Astrocyte (in vitro differentiated cells and primary cell): Measurements from ENCODE around the gene RAF1. TPM values are rescaled to one million over a fixed set of nuclear protein-coding genes. Genes with fewer than 3 reads are reported as not detected.

Experiments used
- DNase-seq: peaks from one replicate; pipeline ENCODE4 v3.0.0-alpha.2; 2010; ENCODE audit warnings: low read depth
- FAIRE-seq: peaks from 2 replicates; lab custom pipeline; 2011; peaks lifted over from hg19 to GRCh38; lab: Jason Lieb, UNC
- H2AFZ ChIP-seq: 2 replicates; pipeline ENCODE4 v1.6.0; 2012; ENCODE audit warnings: low read depth, low read length, inconsistent platforms
- H3K27ac ChIP-seq: 2 replicates; pipeline ENCODE4 v1.5.1; 2011; ENCODE audit warnings: low read depth, low read length, inconsistent platforms
- H3K27me3 ChIP-seq: 2 replicates; pipeline ENCODE4 v1.6.0; 2011; ENCODE audit warnings: low read length, inconsistent platforms; ENCODE audit not compliant: insufficient read depth
- H3K36me3 ChIP-seq: 2 replicates; pipeline ENCODE4 v1.5.1; 2011; ENCODE audit warnings: low read length, inconsistent platforms; ENCODE audit not compliant: insufficient read depth
- H3K4me1 ChIP-seq: 2 replicates; pipeline ENCODE4 v1.5.1; 2011; ENCODE audit warnings: low read length, inconsistent platforms; ENCODE audit not compliant: insufficient read depth
- H3K4me2 ChIP-seq: 2 replicates; pipeline ENCODE4 v1.6.0; 2012; ENCODE audit warnings: low read length, inconsistent platforms
- H3K4me3 ChIP-seq: 2 replicates; pipeline ENCODE4 v1.5.1; 2011; ENCODE audit warnings: low read depth, mild to moderate bottlenecking, low read length, inconsistent platforms; ENCODE audit not compliant: insufficient read depth
- H3K79me2 ChIP-seq: 2 replicates; pipeline ENCODE4 v1.6.0; 2012; ENCODE audit warnings: mild to moderate bottlenecking, low read length, inconsistent platforms; ENCODE audit not compliant: insufficient read depth
- H3K9ac ChIP-seq: 2 replicates; pipeline ENCODE4 v1.6.0; 2012; ENCODE audit warnings: mild to moderate bottlenecking, low read length, inconsistent platforms
- H3K9me3 ChIP-seq: 2 replicates; pipeline ENCODE4 v1.5.1; 2012; ENCODE audit warnings: low read depth, mild to moderate bottlenecking, low read length, inconsistent platforms; ENCODE audit not compliant: insufficient read depth
- H4K20me1 ChIP-seq: 2 replicates; pipeline ENCODE4 v1.6.0; 2012; ENCODE audit warnings: low read length, inconsistent platforms; ENCODE audit not compliant: insufficient read depth
- H3K27ac Mint-ChIP-seq: one replicate; pipeline ENCODE4 v1.8.0; 2021; ENCODE audit warnings: mild to moderate bottlenecking, mixed read lengths; ENCODE audit not compliant: unreplicated experiment
- H3K27me3 Mint-ChIP-seq: one replicate; pipeline ENCODE4 v1.8.0; 2021; ENCODE audit warnings: low read depth, mixed read lengths; ENCODE audit not compliant: unreplicated experiment
- H3K36me3 Mint-ChIP-seq: one replicate; pipeline ENCODE4 v1.8.0; 2021; ENCODE audit warnings: low read depth, mixed read lengths; ENCODE audit not compliant: unreplicated experiment
- H3K4me1 Mint-ChIP-seq: one replicate; pipeline ENCODE4 v1.8.0; 2021; ENCODE audit warnings: low read depth, mixed read lengths; ENCODE audit not compliant: unreplicated experiment
- H3K4me3 Mint-ChIP-seq: one replicate; pipeline ENCODE4 v1.8.0; 2021; ENCODE audit warnings: mild to moderate bottlenecking, moderate library complexity, mixed read lengths; ENCODE audit not compliant: unreplicated experiment
- H3K9me3 Mint-ChIP-seq: one replicate; pipeline ENCODE4 v1.8.0; 2021; ENCODE audit warnings: mild to moderate bottlenecking, mixed read lengths; ENCODE audit not compliant: unreplicated experiment
- EZH2 ChIP-seq: IDR thresholded peaks from 2 replicates; pipeline ENCODE4 v1.6.1; 2012; ENCODE audit warnings: mild to moderate bottlenecking, low read length, inconsistent platforms; ENCODE audit not compliant: insufficient read depth
- total RNA-seq: library from RNA; stranded (reverse); gene quantifications from 2 replicates; pipeline ENCODE4 v1.2.1, GENCODE V29; 2021
- TF ChIP-seq, protein P1 (sequence below): IDR thresholded peaks from 2 replicates; pipeline ENCODE4 v1.5.1; 2011; ENCODE audit warnings: low read depth, mild to moderate bottlenecking, inconsistent platforms, low read length, moderate library complexity; ENCODE audit not compliant: insufficient read depth

Gene RAF1
- total RNA-seq, 1 donor from 2014 or later: 80.9 TPM

DNA sequence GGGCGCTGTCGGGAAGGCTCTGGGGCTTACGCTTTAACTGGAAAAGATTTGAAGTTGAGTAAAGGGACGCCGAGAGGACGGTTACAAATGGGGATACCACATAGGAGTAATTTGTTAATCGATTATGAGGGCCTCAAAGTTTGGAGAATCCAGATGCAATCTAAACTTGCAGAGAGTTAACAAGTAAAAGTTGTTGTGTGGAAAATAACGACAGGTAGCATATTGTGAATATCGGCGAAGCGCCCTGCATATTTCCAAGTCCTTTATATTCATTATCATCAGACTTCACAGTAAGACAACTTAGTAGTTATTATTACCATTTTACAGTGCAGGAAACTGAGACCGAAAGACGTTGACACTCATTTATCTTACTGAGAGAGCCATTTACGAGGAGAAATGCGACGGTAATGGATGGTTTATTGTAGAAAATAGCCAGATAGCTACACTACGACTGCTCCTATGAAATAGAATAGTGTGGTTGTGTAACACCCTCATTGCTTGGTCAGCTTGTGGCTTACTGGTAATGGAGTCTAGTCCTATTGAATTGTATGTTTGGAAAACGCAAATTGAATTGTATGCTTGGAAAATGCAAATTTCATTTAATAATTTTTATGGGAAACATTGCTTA lies 106.3 kb downstream of the RAF1 start:
- Histone ChIP-seq H3K36me3 (no peaks in the 10 kb centered on the region), H3K4me3 (peak overlapping the region; percentile 94), H2AFZ (peak overlapping the region; percentile 71), H3K4me1 (peaks cover 11% of the 10 kb centered on the region), H3K27ac (peak overlapping the region; percentile 90), H3K9me3 (no peaks in the 10 kb centered on the region), H3K9ac (peak overlapping the region; percentile 94), H3K79me2 (peaks cover 56% of the 10 kb centered on the region), H3K27me3 (no peaks in the 10 kb centered on the region), H3K4me2 (peak overlapping the region; percentile 100), H4K20me1 (peaks cover 52% of the 10 kb centered on the region)
- Mint-ChIP-seq H3K36me3 (no peaks in the 10 kb centered on the region), H3K27me3 (no peaks in the 10 kb centered on the region), H3K9me3 (no peaks in the 10 kb centered on the region), H3K4me3 (peak overlapping the region; percentile 98), H3K27ac (peak overlapping the region; percentile 89), H3K4me1 (peaks cover 34% of the 10 kb centered on the region)
- FAIRE-seq: no peak
- peak; percentile 36 for DNase-seq
- TF ChIP-seq, protein P1, sequence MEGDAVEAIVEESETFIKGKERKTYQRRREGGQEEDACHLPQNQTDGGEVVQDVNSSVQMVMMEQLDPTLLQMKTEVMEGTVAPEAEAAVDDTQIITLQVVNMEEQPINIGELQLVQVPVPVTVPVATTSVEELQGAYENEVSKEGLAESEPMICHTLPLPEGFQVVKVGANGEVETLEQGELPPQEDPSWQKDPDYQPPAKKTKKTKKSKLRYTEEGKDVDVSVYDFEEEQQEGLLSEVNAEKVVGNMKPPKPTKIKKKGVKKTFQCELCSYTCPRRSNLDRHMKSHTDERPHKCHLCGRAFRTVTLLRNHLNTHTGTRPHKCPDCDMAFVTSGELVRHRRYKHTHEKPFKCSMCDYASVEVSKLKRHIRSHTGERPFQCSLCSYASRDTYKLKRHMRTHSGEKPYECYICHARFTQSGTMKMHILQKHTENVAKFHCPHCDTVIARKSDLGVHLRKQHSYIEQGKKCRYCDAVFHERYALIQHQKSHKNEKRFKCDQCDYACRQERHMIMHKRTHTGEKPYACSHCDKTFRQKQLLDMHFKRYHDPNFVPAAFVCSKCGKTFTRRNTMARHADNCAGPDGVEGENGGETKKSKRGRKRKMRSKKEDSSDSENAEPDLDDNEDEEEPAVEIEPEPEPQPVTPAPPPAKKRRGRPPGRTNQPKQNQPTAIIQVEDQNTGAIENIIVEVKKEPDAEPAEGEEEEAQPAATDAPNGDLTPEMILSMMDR: no peak
- no peak for TF ChIP-seq EZH2

DNA sequence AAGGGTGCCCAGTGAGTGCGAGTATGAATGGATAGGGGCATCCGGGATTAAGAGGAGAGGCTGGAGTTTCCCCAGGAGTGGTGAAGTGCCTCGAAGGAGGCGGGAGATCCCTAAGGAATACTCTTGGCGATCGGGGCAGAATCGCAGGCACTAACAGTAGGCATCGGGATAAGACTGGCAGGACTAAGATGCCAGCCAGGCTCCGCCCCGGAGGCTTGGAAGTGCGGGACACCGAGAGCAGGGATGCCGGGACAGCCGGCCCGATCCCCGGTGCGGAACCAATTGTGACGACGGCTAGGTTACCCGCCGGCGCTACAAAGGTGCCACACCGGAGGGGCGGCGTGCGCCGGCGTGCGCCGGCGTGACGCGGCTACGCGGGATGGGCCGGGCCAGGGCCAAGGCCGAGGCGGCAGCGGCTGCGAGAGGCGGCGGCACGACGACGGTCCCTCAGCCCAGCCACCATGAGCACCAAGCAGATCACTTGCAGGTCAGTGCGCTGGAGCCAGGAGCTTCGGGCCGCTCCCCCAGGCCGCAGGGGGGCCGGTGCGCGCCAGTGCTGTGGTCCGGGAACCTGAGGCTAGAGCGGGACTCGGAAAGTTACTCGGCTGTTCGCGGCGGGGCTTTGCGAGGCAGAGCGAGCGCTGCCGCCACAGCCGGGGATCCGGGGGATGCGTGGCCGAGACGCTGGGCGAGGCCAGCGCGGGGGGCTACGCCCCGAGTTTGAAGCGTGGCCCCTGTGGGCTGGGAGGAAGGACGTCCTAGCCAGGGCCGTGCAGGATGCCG lies 107.0 kb downstream of the RAF1 start, which contains the start of gene MKRN2:
Gene MKRN2 (plus strand): TSS at position 398 of the 783 bp plus-strand sequence. CDS start 64 bp downstream, at position 462.
- H3K4me3 Mint-ChIP-seq: peak within 1 kb of the TSS; percentile 98
- Histone ChIP-seq H3K27ac (peak within 1 kb of the TSS; percentile 90), H3K79me2 (peaks cover 49% of the 10 kb centered on the region), H2AFZ (peak within 1 kb of the TSS; percentile 91), H3K9ac (peak within 1 kb of the TSS; percentile 94), H4K20me1 (peaks cover 45% of the 10 kb centered on the region), H3K9me3 (no peaks in the 10 kb centered on the region), H3K4me2 (peak within 1 kb of the TSS; percentile 100), H3K27me3 (no peaks in the 10 kb centered on the region), H3K4me3 (peak within 1 kb of the TSS; percentile 94), H3K36me3 (no peaks in the 10 kb centered on the region), H3K4me1 (peaks cover 11% of the 10 kb centered on the region)
- H3K27ac Mint-ChIP-seq: peak within 1 kb of the TSS; percentile 89
- no peak for TF ChIP-seq EZH2
- TF ChIP-seq, protein P1: no peak
- no peak for FAIRE-seq
- H3K27me3 Mint-ChIP-seq: no peaks in the 10 kb centered on the region
- no peaks in the 10 kb centered on the region for H3K9me3 Mint-ChIP-seq
- no peaks in the 10 kb centered on the region for H3K36me3 Mint-ChIP-seq
- DNase-seq: peak; percentile 60
- peaks cover 27% of the 10 kb centered on the region for H3K4me1 Mint-ChIP-seq

DNA sequence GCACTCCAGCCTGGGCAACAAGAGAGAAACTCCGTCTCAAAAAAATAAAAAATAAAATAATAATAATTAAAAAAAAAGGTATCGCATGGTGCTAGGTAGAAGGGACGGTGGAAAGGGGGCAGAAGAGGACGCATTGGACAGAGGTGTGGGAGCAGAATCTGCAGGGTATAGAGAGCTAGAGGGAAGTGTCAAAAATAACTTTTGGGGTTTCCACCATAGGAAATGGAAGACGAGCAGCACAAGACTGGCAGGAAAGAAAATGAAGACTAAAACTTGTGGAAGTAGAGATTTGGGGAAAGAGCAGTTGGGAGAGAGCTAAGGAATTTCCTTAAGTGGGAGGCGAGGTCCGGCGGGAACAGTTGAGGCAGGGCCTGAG lies 107.6 kb downstream of the RAF1 start:
- peak overlapping the region; percentile 91 for H2AFZ ChIP-seq
- Mint-ChIP-seq H3K4me3 (peak overlapping the region; percentile 98), H3K36me3 (no peaks in the 10 kb centered on the region), H3K27ac (peak overlapping the region; percentile 89), H3K4me1 (peaks cover 25% of the 10 kb centered on the region), H3K9me3 (no peaks in the 10 kb centered on the region), H3K27me3 (no peaks in the 10 kb centered on the region)
- H3K79me2 ChIP-seq: peaks cover 43% of the 10 kb centered on the region
- H3K4me3 ChIP-seq: peak overlapping the region; percentile 94
- peak overlapping the region; percentile 100 for H3K4me2 ChIP-seq
- peak overlapping the region; percentile 94 for H3K9ac ChIP-seq
- peaks cover 11% of the 10 kb centered on the region for H3K4me1 ChIP-seq
- FAIRE-seq: no peak
- peaks cover 39% of the 10 kb centered on the region for H4K20me1 ChIP-seq
- H3K36me3 ChIP-seq: no peaks in the 10 kb centered on the region
- peak overlapping the region; percentile 90 for H3K27ac ChIP-seq
- TF ChIP-seq EZH2: no peak
- TF ChIP-seq, protein P1: no peak
- H3K9me3 ChIP-seq: no peaks in the 10 kb centered on the region
- no peaks in the 10 kb centered on the region for H3K27me3 ChIP-seq
- no peak for DNase-seq
